ENCODE measurements around the gene LPP. TPM values are rescaled to one million over a fixed set of nuclear protein-coding genes. Genes with fewer than 3 reads are reported as not detected.

The LPP gene
- total and polyA plus RNA-seq, 2 of the 13 experiments (the other 11 are each of a cell fraction or from before 2014, with no cell fraction given) = 19.2 to 29.9 TPM

GRCh38 chr3:188518835-188519452 lies 365.0 kb downstream of the LPP start (continued):
- TF ChIP-seq, protein P1, sequence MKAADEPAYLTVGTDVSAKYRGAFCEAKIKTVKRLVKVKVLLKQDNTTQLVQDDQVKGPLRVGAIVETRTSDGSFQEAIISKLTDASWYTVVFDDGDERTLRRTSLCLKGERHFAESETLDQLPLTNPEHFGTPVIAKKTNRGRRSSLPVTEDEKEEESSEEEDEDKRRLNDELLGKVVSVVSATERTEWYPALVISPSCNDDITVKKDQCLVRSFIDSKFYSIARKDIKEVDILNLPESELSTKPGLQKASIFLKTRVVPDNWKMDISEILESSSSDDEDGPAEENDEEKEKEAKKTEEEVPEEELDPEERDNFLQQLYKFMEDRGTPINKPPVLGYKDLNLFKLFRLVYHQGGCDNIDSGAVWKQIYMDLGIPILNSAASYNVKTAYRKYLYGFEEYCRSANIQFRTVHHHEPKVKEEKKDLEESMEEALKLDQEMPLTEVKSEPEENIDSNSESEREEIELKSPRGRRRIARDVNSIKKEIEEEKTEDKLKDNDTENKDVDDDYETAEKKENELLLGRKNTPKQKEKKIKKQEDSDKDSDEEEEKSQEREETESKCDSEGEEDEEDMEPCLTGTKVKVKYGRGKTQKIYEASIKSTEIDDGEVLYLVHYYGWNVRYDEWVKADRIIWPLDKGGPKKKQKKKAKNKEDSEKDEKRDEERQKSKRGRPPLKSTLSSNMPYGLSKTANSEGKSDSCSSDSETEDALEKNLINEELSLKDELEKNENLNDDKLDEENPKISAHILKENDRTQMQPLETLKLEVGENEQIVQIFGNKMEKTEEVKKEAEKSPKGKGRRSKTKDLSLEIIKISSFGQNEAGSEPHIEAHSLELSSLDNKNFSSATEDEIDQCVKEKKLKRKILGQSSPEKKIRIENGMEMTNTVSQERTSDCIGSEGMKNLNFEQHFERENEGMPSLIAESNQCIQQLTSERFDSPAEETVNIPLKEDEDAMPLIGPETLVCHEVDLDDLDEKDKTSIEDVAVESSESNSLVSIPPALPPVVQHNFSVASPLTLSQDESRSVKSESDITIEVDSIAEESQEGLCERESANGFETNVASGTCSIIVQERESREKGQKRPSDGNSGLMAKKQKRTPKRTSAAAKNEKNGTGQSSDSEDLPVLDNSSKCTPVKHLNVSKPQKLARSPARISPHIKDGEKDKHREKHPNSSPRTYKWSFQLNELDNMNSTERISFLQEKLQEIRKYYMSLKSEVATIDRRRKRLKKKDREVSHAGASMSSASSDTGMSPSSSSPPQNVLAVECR (CRISPR knock-in tag; IDR thresholded peaks at IDR 0.05; ENCODE audit: borderline replicate concordance) = no peak; the same call in 1 of the 2 replicates
- TF ChIP-seq TBX3 (IDR thresholded peaks at IDR 0.05; ENCODE audit: borderline replicate concordance) (no peak), KLF12 (CRISPR knock-in tag; IDR thresholded peaks at IDR 0.05; ENCODE audit: borderline replicate concordance) (no peak), ATF5 (CRISPR knock-in tag; IDR thresholded peaks at IDR 0.05; ENCODE audit: low read depth) (no peak), SIN3B (IDR thresholded peaks at IDR 0.05; ENCODE audit: low read length) (no peak), ZNF207 (IDR thresholded peaks at IDR 0.05; ENCODE audit: borderline replicate concordance) (no peak), BRD4 (CRISPR knock-in tag; IDR thresholded peaks at IDR 0.05) (no peak), PPARG (CRISPR knock-in tag; conservative IDR thresholded peaks at IDR 0.05) (peak; percentile 99), ZNF530 (CRISPR knock-in tag; IDR thresholded peaks at IDR 0.05; ENCODE audit: low read depth) (no peak), ZNF788 (CRISPR knock-in tag; IDR thresholded peaks at IDR 0.05; ENCODE audit: borderline replicate concordance) (no peak), SMARCE1 (IDR thresholded peaks at IDR 0.05; ENCODE audit: borderline replicate concordance) (no peak), SP1 (IDR thresholded peaks at IDR 0.05) (no peak), SP1 (CRISPR knock-in tag; IDR thresholded peaks at IDR 0.05) (no peak), FOSL2 (CRISPR knock-in tag; IDR thresholded peaks at IDR 0.05) (no peak), PRPF4 (IDR thresholded peaks at IDR 0.05; ENCODE audit: low read depth, low read length, poor library complexity, severe bottlenecking) (no peak), SRSF4 (IDR thresholded peaks at IDR 0.05; ENCODE audit: low read depth, low read length, poor library complexity, severe bottlenecking) (no peak), JUND (CRISPR knock-in tag; IDR thresholded peaks at IDR 0.05) (no peak), ZNF879 (CRISPR knock-in tag; IDR thresholded peaks at IDR 0.05) (no peak), ZNF841 (CRISPR knock-in tag; IDR thresholded peaks at IDR 0.05; ENCODE audit: borderline replicate concordance) (no peak), FOXO4 (CRISPR knock-in tag; conservative IDR thresholded peaks at IDR 0.05) (no peak), RBFOX2 (IDR thresholded peaks at IDR 0.05; ENCODE audit: low read depth, low read length) (no peak), SAP130 (CRISPR knock-in tag; IDR thresholded peaks at IDR 0.05; ENCODE audit: low read depth) (peak; percentile 45; the same call in 1 of the 2 replicates), ZFP36L1 (CRISPR knock-in tag; IDR thresholded peaks at IDR 0.05) (no peak), SMAD1 (CRISPR knock-in tag; IDR thresholded peaks at IDR 0.05; ENCODE audit: borderline replicate concordance, low read depth) (no peak)
- TF ChIP-seq, protein P2, sequence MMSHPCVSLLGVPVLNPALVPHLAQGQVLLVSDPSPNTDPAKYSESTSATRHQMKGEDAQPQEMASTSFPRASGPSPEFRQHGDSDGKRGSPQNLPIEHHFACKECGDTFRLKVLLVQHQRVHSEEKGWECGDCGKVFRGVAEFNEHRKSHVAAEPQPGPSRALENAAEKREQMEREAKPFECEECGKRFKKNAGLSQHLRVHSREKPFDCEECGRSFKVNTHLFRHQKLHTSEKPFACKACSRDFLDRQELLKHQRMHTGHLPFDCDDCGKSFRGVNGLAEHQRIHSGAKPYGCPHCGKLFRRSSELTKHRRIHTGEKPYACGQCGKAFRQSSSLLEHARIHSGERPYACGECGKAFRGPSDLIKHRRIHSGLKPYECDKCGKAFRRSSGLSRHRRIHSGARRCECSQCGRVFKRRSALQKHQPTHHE (CRISPR knock-in tag; IDR thresholded peaks at IDR 0.05; ENCODE audit: borderline replicate concordance) = no peak
